ENCODE measurements around the gene KCTD17.

GRCh38 chr22:37084385-37084784, 32.8 kb downstream of the KCTD17 start:
- TF ChIP-seq CTCF (IDR thresholded peaks at IDR 0.05 in 8 of 11, conservative IDR thresholded peaks at IDR 0.05 in 3 of 11): no peak
- no peak for TF ChIP-seq POLR2A (IDR thresholded peaks at IDR 0.05)
